Astrocyte of the hippocampus (primary cell): ENCODE data around the gene HTRA3.

Experiments used
- DNase-seq: peaks from one replicate; pipeline ENCODE4 v3.0.0; 2011; ENCODE audit warnings: low read depth, low spot score

HTRA3 gene

DNA sequence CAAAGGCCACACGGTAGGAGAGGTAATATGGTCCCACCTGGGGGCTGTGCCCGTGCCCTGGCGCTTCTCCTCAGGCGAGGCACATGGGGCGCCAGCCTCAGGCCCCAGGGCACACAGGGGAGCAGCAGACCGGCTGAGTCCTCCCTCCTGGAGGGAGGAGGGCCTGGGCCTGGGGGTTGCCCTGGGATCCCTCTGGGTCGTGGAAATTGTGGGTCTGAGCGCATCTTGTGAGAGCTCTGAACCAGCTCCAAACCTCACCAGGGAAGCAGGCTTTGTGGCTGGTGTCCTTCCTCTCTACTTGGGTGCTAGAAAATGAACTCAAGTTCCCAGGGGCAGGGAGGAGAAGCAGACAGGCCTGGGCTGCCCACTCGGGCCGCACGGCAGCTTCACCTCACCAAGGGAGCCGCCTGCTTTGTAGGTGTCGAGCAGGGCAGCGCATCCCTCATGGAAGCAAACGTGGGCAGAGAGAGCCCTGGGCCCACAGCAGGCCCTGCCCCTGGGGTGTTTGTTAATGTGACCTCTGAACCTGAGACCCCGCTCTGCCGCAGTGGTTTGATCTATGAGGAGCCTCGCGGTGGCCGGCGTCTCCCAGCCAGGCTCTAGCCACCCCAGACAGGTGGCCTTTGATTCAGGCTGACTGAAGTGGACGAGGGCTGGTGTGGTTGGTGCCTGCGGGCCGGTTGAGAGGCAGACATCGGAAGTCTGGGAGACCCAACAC lies 10.8 kb downstream of the HTRA3 start:
- DNase-seq, result no peak

GRCh38 chr4:8280876-8281440 lies 11.4 kb downstream of the HTRA3 start:
- no peak for DNase-seq

- DNase-seq, result peak; percentile 90
Observed at GRCh38 chr4:8281519-8282133, 12.1 kb downstream of the HTRA3 start.

- DNase-seq, result no peak
Observed at GRCh38 chr4:8282134-8282641, 12.6 kb downstream of the HTRA3 start.

DNA sequence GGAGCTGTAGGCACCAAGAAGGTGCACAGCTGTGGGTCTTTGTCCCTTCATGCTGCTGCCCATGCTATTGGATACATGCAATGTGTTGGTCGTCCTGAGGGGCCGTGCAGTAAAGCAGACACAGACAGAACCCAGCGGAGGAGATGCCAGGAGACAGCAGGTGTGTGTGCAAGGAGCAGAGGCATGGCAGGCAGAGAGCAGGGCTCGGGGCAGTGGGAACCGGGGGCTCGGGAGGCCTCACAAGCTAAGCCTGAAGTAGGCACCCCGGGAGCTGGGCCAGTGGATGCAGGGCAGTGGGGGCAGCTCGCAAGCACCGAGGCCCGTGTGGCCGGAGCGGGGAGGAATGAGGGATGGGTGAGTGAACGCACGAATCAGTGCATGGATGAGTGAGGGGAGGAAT lies 13.2 kb downstream of the HTRA3 start:
- DNase-seq, result no peak

- DNase-seq, result no peak
Observed at GRCh38 chr4:8283161-8283560, 13.6 kb downstream of the HTRA3 start.

- DNase-seq, result no peak
Observed at GRCh38 chr4:8283631-8284121, 14.1 kb downstream of the HTRA3 start.

- DNase-seq, result no peak
Observed at GRCh38 chr4:8284391-8284790, 14.8 kb downstream of the HTRA3 start.

GRCh38 chr4:8285143-8285975 lies 15.8 kb downstream of the HTRA3 start:
- no peak for DNase-seq

GRCh38 chr4:8285976-8286718 lies 16.6 kb downstream of the HTRA3 start:
- no peak for DNase-seq

DNA sequence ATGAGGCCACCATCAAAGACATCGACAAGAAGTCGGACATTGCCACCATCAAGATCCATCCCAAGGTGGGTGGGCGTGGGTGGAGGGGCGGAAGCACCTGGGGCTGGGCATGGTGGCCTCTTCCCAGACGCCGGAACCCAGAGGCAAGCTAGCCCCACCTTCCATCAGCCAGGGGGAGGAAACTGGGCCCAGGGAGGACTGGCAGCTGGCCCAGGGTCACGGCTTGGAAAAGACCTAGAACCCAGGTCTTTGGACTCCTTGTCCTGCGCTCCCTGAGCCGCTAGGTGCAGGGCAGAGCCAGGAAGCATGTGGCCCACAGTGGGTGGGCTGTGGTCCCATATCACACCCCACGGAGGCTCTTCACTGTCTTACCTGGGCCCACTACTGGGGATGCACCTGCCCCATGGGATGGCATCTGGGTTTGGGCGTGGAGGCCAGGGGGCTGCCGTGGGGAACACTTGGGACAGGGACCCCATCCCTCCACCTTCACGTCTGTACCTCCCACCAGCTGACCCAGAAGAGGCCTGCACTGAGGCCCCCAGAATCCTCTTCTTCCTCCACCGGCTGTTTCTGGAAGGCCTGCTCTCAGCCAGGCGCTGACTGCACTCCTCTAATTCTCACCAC lies 17.3 kb downstream of the HTRA3 start:
- DNase-seq, result no peak

- no peak for DNase-seq
Observed at GRCh38 chr4:8287343-8288280, 18.1 kb downstream of the HTRA3 start.

GRCh38 chr4:8289151-8289750 lies 19.7 kb downstream of the HTRA3 start:
- DNase-seq, result no peak

DNA sequence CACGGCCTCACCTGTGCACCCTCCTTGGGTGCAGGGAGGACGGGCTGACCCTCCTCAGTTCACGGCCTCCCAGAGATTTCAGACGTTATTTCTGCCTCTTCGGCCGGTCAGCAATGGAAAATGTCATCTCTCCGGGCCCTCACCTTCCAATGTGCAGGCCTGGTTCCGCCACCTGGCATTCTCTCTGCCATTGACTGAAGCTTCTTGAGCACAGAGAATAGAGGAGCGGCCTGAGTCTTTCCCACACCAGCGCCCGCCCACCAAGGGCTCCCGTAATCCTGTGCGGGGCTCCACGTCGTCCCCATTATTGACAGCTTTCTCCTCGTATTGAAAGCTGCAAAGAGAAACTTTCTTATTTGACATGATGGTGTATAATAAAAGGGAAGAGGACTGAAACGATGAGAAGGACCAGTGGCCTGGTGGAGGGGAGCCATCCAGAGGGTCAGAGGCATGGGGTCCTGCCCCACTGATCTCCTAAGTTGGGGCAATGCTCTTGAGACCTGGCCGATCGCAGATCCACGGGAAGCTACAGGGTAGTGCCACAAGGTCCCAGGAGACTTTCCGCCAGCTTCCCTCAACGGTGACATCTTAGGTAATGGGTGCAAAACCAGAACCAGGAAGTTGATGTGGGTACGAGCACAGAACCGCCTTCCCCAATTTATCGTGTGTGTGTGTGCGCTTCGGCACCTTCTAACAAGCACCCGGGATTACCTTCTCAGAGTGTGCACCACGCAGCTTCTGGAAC lies 20.6 kb downstream of the HTRA3 start:
- no peak for DNase-seq

GRCh38 chr4:8290701-8290970 lies 21.1 kb downstream of the HTRA3 start:
- no peak for DNase-seq

DNA sequence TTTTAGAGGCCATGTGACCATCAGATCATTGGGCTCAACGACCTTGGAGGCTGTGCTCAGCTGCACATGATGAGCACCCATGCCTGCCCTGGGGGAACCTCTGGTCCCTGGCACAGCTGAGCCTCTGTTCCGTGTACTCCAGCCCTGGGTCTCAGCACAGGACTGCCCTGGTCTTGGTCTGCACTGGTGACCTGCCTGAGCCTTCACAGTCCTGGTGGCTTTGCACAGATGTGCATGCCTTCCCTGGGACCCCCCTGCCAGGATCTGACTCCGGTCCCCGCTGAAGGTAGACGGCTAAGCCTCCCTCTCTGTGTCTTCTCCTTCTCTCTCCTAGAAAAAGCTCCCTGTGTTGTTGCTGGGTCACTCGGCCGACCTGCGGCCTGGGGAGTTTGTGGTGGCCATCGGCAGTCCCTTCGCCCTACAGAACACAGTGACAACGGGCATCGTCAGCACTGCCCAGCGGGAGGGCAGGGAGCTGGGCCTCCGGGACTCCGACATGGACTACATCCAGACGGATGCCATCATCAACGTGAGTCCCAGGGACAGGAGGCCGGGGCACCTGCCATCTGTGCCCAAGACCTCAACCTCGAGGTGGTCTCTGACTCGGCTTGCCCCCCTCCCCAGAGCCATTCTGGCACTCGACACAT lies 21.6 kb downstream of the HTRA3 start:
- DNase-seq, result no peak

- no peak for DNase-seq
Observed at GRCh38 chr4:8291701-8292477, 22.3 kb downstream of the HTRA3 start.
